ENCODE data around the gene NPHP1.
"Not testable (repeated sequence)": the region's sequence is repeated elsewhere in the genome, so short reads cannot be mapped to it uniquely, and the experiment has no call there.

NPHP1 gene

GRCh38 chr2:110101901-110102803 is 102.7 kb downstream of the NPHP1 start:
- DNase-seq, result no peak

- DNase-seq, result no peak
Measured at GRCh38 chr2:110101280-110101844, 103.5 kb downstream of the NPHP1 start.

- DNase-seq, result not testable (repeated sequence)
Measured at GRCh38 chr2:110100880-110101279, 103.9 kb downstream of the NPHP1 start.

GRCh38 chr2:110100480-110100879 is 104.3 kb downstream of the NPHP1 start:
- DNase-seq, result no peak

- DNase-seq, result no peak
Measured at GRCh38 chr2:110099471-110100225, 105.2 kb downstream of the NPHP1 start.

GRCh38 chr2:110099038-110099425 is 105.8 kb downstream of the NPHP1 start:
- no peak for DNase-seq

- no peak for DNase-seq
Measured at GRCh38 chr2:110097506-110098220, 107.2 kb downstream of the NPHP1 start.

- DNase-seq, result no peak
Measured at GRCh38 chr2:110095994-110096633, 108.7 kb downstream of the NPHP1 start.

GRCh38 chr2:110094884-110095534 is 109.8 kb downstream of the NPHP1 start:
- not testable (repeated sequence) for DNase-seq

GRCh38 chr2:110093924-110094323 is 110.9 kb downstream of the NPHP1 start:
- not testable (repeated sequence) for DNase-seq

GRCh38 chr2:110090164-110090563 is 114.6 kb downstream of the NPHP1 start:
- DNase-seq, result not testable (repeated sequence)

GRCh38 chr2:110083757-110084156 is 121.1 kb downstream of the NPHP1 start:
- not testable (repeated sequence) for DNase-seq

- DNase-seq, result not testable (repeated sequence)
Measured at GRCh38 chr2:110083162-110083561, 121.7 kb downstream of the NPHP1 start.

GRCh38 chr2:110078104-110078503 is 126.7 kb downstream of the NPHP1 start:
- not testable (repeated sequence) for DNase-seq

- DNase-seq, result not testable (repeated sequence)
Measured at GRCh38 chr2:110075896-110076295, 128.9 kb downstream of the NPHP1 start.
